ENCODE measurements around the gene SUV39H1.

SUV39H1 gene

GRCh38 chrX:48737213-48737938 is 40.8 kb downstream of the SUV39H1 start (continued):
- TF ChIP-seq, protein P1, sequence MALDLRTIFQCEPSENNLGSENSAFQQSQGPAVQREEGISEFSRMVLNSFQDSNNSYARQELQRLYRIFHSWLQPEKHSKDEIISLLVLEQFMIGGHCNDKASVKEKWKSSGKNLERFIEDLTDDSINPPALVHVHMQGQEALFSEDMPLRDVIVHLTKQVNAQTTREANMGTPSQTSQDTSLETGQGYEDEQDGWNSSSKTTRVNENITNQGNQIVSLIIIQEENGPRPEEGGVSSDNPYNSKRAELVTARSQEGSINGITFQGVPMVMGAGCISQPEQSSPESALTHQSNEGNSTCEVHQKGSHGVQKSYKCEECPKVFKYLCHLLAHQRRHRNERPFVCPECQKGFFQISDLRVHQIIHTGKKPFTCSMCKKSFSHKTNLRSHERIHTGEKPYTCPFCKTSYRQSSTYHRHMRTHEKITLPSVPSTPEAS (tag by site-specific recombination; IDR thresholded peaks at IDR 0.05) = 0 out of 2 replicates have a peak, but pooled peaks have one; percentile 10
- no peak for TF ChIP-seq ZNF585B (tag by site-specific recombination; IDR thresholded peaks at IDR 0.05)
- peak; percentile 84; the same call in 1 of the 2 replicates for TF ChIP-seq ZNF2 (tag by site-specific recombination; IDR thresholded peaks at IDR 0.05)
- no peak for TF ChIP-seq ZFP41 (tag by site-specific recombination; IDR thresholded peaks at IDR 0.05; ENCODE audit: borderline replicate concordance)
- peak; percentile 93 for TF ChIP-seq SP2 (tag by site-specific recombination; IDR thresholded peaks at IDR 0.05)
- TF ChIP-seq BCL11A (tag by site-specific recombination; IDR thresholded peaks at IDR 0.05; ENCODE audit: low read depth) = 0 out of 2 replicates have a peak, but pooled peaks have one; percentile 18
- TF ChIP-seq KLF7 (tag by site-specific recombination; IDR thresholded peaks at IDR 0.05; ENCODE audit: borderline replicate concordance) = peak; percentile 66; the same call in 1 of the 2 replicates

DNA sequence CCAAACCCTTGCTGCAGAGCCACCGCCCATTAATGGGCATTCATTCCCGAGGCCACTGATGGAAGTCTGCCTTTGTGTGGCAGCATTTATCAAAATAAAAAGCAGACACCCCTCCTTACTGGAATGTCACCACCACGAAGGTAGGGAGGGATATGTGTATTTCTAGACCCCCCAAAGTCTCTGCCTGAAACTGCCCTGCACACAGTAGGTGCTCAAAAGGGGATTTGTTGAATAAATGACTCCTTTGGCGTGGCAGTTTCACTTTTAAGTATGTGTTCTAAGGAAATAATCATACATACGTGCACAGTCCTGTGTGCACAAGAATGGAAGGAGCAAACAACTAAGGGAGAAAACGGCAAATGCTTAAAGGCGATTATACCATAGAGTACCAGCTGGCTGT is 41.4 kb downstream of the SUV39H1 start:
- ChIA-PET CTCF (no interaction called here), POLR2A (interaction anchor here (0.5 to 2.0 kb wide), 16 partner anchors 9 to 453 kb away, joined by 3 to 16 read pairs (median 5); partner anchors contain the start of genes HDAC6, OTUD5, PCSK1N and RBM3)
- TF ChIP-seq, protein P1 (tag by site-specific recombination; IDR thresholded peaks at IDR 0.05) = no peak
- no peak for TF ChIP-seq ZNF555 (tag by site-specific recombination; conservative IDR thresholded peaks at IDR 0.05)
- no peak for TF ChIP-seq ZNF514 (tag by site-specific recombination; IDR thresholded peaks at IDR 0.05)
- no peak for TF ChIP-seq ZNF530 (tag by site-specific recombination; IDR thresholded peaks at IDR 0.05; ENCODE audit: low read depth)
- no peak for TF ChIP-seq ZNF548 (tag by site-specific recombination; IDR thresholded peaks at IDR 0.05)
- no peak for TF ChIP-seq ZBTB1 (tag by site-specific recombination; IDR thresholded peaks at IDR 0.05)
- TF ChIP-seq ZNF138 (tag by site-specific recombination; IDR thresholded peaks at IDR 0.05; ENCODE audit: borderline replicate concordance) = no peak
- TF ChIP-seq REST (tag by site-specific recombination; IDR thresholded peaks at IDR 0.05) = no peak
- no peak for TF ChIP-seq ZNF76 (tag by site-specific recombination; IDR thresholded peaks at IDR 0.05; ENCODE audit: borderline replicate concordance, low read depth)
- H3K4me1 ChIP-seq (ENCODE audit: control insufficient read depth, insufficient read depth, low read length) = no peaks in the 10 kb centered on the region
- H3K27ac ChIP-seq (ENCODE audit: extremely low read depth, low read depth, low read length) = peak overlapping the region; percentile 86
- H3K36me3 ChIP-seq (ENCODE audit: control insufficient read depth in 2 of 2, insufficient read depth in 1 of 2, low read length in 2 of 2) = peaks cover 0 to 4% of the 10 kb centered on the region in 2 experiments; a peak in 2 of 3 replicates
- peak overlapping the region; percentile 76 for H3K4me3 ChIP-seq (ENCODE audit: low read depth, low read length)
- H3K9me3 ChIP-seq (ENCODE audit: control insufficient read depth, insufficient read depth, low read depth, low read length) = no peaks in the 10 kb centered on the region

- no peaks in the 10 kb centered on the region for H3K36me3 ChIP-seq (ENCODE audit: control insufficient read depth in 2 of 2, insufficient read depth in 1 of 2, low read length in 2 of 2)
- CTCF ChIA-PET = no interaction called here
- H3K9me3 ChIP-seq (ENCODE audit: control insufficient read depth, insufficient read depth, low read depth, low read length) = no peaks in the 10 kb centered on the region
- TF ChIP-seq PRDM10 (tag by site-specific recombination; IDR thresholded peaks at IDR 0.05) (no peak), AEBP2 (tag by site-specific recombination; IDR thresholded peaks at IDR 0.05; ENCODE audit: borderline replicate concordance) (no peak), SP3 (tag by site-specific recombination; IDR thresholded peaks at IDR 0.05) (no peak), ZFP3 (tag by site-specific recombination; IDR thresholded peaks at IDR 0.05; ENCODE audit: low read depth) (no peak)
- POLR2A ChIA-PET = interaction anchor here (0.5 to 0.6 kb wide), 2 partner anchors 426 to 910 kb away, joined by 4 read pairs; no protein-coding TSS in a partner anchor
- H3K4me1 ChIP-seq (ENCODE audit: control insufficient read depth, insufficient read depth, low read length) = no peaks in the 10 kb centered on the region
- no peak overlapping the region for H3K27ac ChIP-seq (ENCODE audit: extremely low read depth, low read depth, low read length)
- H3K4me3 ChIP-seq (ENCODE audit: low read depth, low read length) = no peak overlapping the region
These were observed 45.3 kb downstream of the SUV39H1 start for GRCh38 chrX:48741834-48742233.
